GM12878 (cell line): ENCODE measurements around the gene FAM193A.
A peak's percentile ranks its signal among the peaks of the same experiment; 100 is the strongest.

Experiments used
- ASH2L ChIP-seq: fragments of 300-600, 200-600 bp; sonication (generic); IDR thresholded peaks from 2 replicates; pipeline ENCODE4 v1.6.1; 2017; ENCODE audit warnings: low read depth, mild to moderate bottlenecking, borderline replicate concordance
- CEBPB ChIP-seq, 2 experiments: fragments of 150-350 bp in 1 of 2; IDR thresholded peaks; 2 replicates each; pipeline ENCODE4 v1.6.1; 2012 to 2014; ENCODE audit warnings: low read depth in 2 of 2, low read length in 2 of 2, borderline replicate concordance in 1 of 2, inconsistent platforms in 1 of 2
- CTCF ChIP-seq, 3 experiments: IDR thresholded peaks in 2 of 3; conservative IDR thresholded peaks in 1 of 3; 2 replicates each; pipeline ENCODE4 v1.5.1; 2011; ENCODE audit warnings: low read depth in 3 of 3, low read length in 3 of 3, mild to moderate bottlenecking in 3 of 3, control low read depth in 2 of 3, moderate library complexity in 2 of 3, inconsistent platforms in 1 of 3, mixed read lengths in 1 of 3; ENCODE audit not compliant: control insufficient read depth in 2 of 3, insufficient read depth in 1 of 3; ENCODE audit errors: extremely low read depth in 1 of 3
- FOS ChIP-seq: IDR thresholded peaks from 3 replicates; pipeline ENCODE4 v1.6.1; 2011; ENCODE audit warnings: borderline replicate concordance; ENCODE audit not compliant: insufficient read length; ENCODE audit errors: extremely low read depth
- KDM1A ChIP-seq: fragments of 200-600 bp; sonication (generic); IDR thresholded peaks from 2 replicates; pipeline ENCODE4 v1.6.1; 2016; ENCODE audit warnings: borderline replicate concordance
- NBN ChIP-seq: fragments of 450-650 bp; IDR thresholded peaks from 2 replicates; pipeline ENCODE4 v1.6.1; 2016
- PKNOX1 ChIP-seq: fragments of 450-650 bp; IDR thresholded peaks from 2 replicates; pipeline ENCODE4 v1.6.1; 2016; ENCODE audit warnings: mild to moderate bottlenecking
- POLR2A ChIP-seq: IDR thresholded peaks from 2 replicates; pipeline ENCODE4 v1.6.1; 2011; ENCODE audit warnings: low read depth, mild to moderate bottlenecking, low read length
- POLR2AphosphoS5 ChIP-seq: IDR thresholded peaks from 2 replicates; pipeline ENCODE4 v1.6.1; 2011; ENCODE audit warnings: mild to moderate bottlenecking, low read length, inconsistent platforms
- ZBTB33 ChIP-seq: fragments of 450-650 bp; IDR thresholded peaks from 2 replicates; pipeline ENCODE4 v1.6.1; 2017; ENCODE audit warnings: mild to moderate bottlenecking
- TF ChIP-seq, protein P1 (sequence below): IDR thresholded peaks from 2 replicates; pipeline ENCODE4 v1.6.1; 2012; ENCODE audit warnings: low read depth, low read length, improper control_type of control experiment

GRCh38 chr4:2742823-2743517 is 206.5 kb downstream of the FAM193A start:
- TF ChIP-seq FOS (no peak), ZBTB33 (no peak), POLR2AphosphoS5 (0 out of 2 replicates have a peak, but pooled peaks have one; percentile 15), PKNOX1 (no peak), CTCF (IDR thresholded peaks at IDR 0.05 in 2 of 3, conservative IDR thresholded peaks at IDR 0.05 in 1 of 3; ENCODE audit: control insufficient read depth in 2 of 3, extremely low read depth in 1 of 3, insufficient read depth in 1 of 3, low read depth in 3 of 3, low read length in 3 of 3) (no peak), ASH2L (no peak), KDM1A (no peak), POLR2A (no peak; the same call in none of the 2 replicates), CEBPB (IDR thresholded peaks at IDR 0.05; ENCODE audit: borderline replicate concordance in 1 of 2, low read depth in 2 of 2, low read length in 2 of 2) (no peak), NBN (no peak)
- TF ChIP-seq, protein P1, sequence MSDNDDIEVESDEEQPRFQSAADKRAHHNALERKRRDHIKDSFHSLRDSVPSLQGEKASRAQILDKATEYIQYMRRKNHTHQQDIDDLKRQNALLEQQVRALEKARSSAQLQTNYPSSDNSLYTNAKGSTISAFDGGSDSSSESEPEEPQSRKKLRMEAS, result no peak
